Thyroid gland (tissue), 4 donors: ENCODE data around the gene EFCAB5.

ENCODE experiments used
- CTCF ChIP-seq, 6 experiments: fragments of 200-600 bp in 3 of 6; fragments of 450-650 bp in 3 of 6; sonication (generic) in 3 of 6; IDR thresholded peaks; one replicate each; pipeline ENCODE4 v1.5.1; 2016 to 2019; ENCODE audit warnings: antibody characterized with exemption in 6 of 6, mild to moderate bottlenecking in 2 of 6, inconsistent platforms in 1 of 6, moderate library complexity in 1 of 6
- POLR2A ChIP-seq, 2 donors: fragments of 450-650 bp; IDR thresholded peaks; one replicate each; pipeline ENCODE4 v1.6.1; 2017; ENCODE audit warnings: antibody characterized with exemption in 2 of 2, mild to moderate bottlenecking in 2 of 2, moderate library complexity in 1 of 2

- TF ChIP-seq POLR2A (IDR thresholded peaks at IDR 0.05) (no peak), CTCF (IDR thresholded peaks at IDR 0.05) (no peak)
Observed at GRCh38 chr17:29918922-29919856, 22.2 kb upstream of the EFCAB5 start.
